HG03575 (cell line): ENCODE results near the gene SCIN.
"Not testable (repeated sequence)": the region's sequence is repeated elsewhere in the genome, so short reads cannot be mapped to it uniquely, and the experiment has no call there.

Experiments used
- ATAC-seq: cut with Tn5 transposase; IDR thresholded peaks from one replicate; pipeline ENCODE4 v1.9.1; 2021; ENCODE audit not compliant: unreplicated experiment, insufficient number of reproducible peaks, low FRiP score; ENCODE audit errors: extremely low read depth

SCIN gene

DNA sequence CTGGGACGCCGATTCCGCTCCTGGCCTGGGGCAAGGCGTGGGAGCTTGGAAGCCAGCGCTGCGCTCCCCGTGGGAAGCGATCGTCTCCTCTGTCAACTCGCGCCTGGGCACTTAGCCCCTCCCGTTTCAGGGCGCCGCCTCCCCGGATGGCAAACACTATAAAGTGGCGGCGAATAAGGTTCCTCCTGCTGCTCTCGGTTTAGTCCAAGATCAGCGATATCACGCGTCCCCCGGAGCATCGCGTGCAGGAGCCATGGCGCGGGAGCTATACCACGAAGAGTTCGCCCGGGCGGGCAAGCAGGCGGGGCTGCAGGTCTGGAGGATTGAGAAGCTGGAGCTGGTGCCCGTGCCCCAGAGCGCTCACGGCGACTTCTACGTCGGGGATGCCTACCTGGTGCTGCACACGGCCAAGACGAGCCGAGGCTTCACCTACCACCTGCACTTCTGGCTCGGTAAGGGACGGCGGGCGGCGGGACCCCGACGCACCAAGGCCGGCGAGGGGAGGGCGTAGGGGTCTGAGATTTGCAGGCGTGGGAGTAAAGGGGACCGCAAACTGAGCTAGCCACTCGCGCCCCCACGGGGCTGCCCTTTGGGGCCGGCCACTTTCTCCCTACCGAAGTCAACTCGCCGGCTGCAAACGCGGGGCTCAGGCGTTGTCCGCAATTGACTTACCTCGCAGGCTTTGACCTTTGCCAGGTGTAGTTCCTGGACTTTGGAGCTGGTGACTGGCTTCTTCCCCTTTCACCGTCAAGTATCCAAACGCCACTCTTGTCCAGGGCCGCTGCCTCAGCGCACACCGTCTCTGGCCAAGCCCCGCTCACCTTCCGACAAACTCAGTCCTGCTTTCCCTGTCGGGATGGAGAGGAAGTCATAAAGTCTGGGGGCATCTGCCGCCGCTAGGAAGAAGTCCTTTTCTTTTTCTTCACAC lies at the start of gene SCIN:
Gene SCIN, plus strand, starts transcription at position 187 of the 928 bp plus-strand sequence. Its CDS starts 67 bp downstream, at position 254.
- ATAC-seq, result no peak

DNA sequence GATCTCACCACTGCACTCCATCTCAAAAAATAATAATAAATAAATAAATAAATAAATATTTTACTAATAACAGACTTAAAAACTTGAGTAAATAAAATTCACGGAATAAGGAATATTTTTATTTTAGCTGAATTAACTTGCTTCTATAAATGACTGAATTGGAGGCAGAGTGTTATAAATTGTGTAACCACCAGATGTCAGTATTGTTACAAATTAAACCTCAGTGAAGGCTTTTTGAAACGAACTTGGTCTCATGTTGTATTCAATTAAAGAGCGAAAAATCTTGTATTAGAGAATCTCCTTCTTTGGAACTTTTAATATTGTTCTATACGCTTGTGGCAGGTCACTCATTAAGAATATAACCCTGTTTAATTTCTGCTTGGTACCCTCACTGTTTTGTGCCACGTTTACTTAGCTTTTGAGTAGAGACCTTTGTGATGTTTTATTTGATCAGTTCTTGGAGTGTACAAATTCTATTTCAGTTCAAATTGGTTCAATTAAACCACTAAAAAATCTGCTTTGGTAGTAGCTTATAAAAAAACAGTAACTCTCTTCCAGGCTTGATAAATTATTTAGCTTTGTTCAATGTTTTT lies 45.6 kb upstream of the SCIN start:
- no peak for ATAC-seq

DNA sequence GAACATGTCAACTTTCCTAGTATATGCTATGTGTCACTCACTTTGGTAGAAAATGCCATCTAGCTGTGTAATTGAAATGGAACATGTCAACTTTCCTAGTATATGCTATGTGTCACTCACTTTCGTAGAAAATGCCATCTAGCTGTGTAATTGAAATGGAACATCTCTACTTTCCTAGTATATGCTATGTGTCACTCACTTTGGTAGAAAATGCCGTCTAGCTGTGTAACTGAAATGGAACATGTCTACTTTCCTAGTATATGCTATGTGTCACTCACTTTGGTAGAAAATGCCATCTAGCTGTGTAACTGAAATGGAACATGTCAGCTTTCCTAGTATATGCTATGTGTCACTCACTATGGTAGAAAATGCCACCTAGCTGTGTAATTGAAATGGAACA lies 43.8 kb upstream of the SCIN start:
- ATAC-seq, result not testable (repeated sequence)

DNA sequence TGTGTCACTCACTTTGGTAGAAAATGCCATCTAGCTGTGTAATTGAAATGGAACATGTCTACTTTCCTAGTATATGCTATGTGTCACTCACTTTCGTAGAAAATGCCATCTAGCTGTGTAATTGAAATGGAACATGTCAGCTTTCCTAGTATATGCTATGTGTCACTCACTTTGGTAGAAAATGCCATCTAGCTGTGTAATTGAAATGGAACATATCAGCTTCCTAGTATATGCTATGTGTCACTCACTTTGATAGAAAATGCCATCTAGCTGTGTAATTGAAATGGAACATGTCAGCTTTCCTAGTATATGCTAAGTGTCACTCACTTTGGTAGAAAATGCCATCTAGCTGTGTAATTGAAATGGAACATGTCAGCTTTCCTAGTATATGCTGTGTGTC lies 42.9 kb upstream of the SCIN start:
- ATAC-seq, result not testable (repeated sequence)

DNA sequence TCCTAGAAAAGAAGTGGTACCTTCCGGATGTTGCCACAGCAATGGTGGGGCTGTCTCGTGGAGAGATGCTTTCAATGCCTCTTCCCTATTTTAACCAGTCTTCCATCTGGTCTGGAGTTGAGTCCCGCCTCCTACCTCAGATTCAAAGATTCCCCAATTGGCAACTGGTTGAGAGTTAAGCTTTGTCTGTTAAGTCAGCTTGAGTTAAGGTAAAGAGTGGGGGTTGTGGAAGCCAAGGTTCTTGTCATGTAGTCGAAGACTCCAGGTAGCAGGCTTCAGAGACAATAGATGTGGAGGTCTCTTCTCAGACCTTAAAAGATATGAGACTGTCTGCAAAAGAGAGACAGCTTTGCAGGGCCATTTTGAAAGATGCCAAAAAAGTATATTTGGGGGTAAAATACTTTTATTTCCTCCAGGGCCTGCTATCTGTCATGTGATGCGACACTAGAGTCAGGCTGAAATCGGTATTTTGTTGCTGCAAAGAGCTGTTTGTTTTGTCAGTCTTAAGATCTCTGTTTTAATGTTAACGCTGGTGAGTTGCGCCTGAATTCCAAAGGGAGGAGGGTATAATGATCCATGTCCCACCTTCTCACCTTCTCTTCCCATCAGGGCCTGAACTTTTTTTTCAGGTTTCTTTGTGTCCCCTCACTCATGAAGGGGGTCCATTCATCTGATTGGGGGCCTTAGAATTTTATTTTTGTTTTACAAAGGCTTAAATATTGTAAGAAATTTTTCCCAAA lies 40.4 kb upstream of the SCIN start:
- no peak for ATAC-seq

DNA sequence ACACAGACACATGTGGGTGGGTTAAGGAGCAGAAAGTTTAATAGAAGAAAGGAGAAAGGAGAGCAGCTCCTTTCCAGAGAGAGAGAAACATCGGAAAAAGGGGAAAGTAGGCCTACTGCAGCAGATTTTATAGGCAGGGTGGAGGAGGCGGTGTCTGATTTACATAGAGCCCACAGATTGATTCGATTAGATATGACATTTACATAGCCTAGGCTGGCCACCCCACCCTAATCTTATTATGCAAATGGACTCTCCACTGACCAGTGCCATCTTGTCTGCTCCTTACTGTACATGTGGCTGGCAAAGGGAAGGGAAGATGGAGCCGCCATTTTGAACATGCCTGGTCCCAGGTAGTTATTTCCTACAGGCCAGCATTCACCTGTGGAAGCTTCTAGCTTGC lies 38.7 kb upstream of the SCIN start:
- no peak for ATAC-seq

DNA sequence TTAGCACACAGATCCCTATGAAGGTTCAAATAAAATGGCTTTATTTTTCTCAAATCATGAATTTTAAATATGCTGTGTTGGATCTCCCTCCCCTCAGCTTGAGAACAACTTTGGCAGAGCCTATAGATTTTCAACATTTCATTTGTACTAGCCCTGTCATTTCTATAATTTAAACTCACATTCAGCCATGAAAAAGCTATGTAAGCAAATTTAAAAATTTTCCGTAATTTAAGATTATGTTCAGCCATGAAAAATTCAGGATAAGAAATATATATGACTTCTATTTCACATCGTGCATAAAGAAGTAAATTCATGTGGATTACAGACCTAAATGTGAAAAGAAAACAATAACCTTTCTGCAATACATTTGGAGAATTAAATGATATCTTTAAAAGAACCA lies 36.5 kb upstream of the SCIN start:
- ATAC-seq, result no peak

DNA sequence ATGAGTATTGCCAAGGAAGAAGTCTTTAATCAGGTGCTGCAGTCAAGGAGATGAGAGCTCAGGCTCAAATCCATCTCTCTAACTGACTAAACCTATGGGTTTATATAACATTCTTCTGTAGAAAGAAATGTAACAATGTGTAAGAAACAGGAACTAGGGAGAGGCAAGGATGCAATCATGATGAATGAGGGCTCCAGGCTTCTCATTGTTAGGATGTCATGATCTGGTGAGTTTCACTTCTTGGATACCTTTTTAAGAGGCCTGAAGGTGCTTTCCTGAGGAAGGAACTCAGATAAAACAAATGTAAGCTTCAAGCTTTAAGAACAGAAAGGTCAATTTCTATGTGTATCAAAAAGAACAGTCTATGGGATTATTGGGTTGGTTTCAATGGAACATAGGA lies 30.8 kb upstream of the SCIN start:
- no peak for ATAC-seq

DNA sequence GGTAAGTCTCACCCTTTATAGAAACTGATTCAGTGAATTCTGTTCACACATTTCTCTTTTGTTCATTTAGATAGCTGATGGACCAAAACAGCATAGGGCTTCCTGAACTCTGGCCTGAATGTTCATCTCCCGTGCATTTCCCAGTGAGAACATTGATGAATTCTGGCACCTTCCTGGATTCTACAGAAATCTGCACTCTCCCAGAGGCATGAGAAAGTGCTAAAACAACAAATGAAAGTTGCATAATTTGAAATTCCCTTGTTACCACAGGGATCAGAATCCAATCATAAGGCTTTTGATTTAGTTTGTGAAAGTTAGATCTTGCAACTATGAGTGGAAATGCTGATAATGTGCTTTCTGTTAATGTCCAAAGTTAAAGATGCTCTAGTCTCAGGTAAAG lies 29.7 kb upstream of the SCIN start:
- ATAC-seq, result no peak

DNA sequence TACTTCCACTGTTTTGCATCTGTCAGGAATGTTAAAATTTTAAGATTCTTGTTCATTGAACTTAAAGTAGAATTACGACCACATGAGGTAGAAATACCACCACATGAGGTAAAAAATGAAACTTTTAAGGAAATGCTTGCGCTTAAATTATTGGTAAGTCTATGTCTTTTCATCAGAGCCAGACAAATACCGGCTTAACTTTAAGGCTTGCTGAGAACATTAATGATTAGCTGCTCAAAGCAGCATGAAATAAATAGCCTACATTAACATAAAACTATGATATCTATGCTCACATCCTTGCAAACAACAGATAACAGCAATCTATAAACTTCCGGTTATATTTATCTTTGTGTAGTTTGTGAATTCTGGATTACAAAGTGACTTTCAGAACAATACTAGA lies 26.9 kb upstream of the SCIN start:
- ATAC-seq, result no peak

DNA sequence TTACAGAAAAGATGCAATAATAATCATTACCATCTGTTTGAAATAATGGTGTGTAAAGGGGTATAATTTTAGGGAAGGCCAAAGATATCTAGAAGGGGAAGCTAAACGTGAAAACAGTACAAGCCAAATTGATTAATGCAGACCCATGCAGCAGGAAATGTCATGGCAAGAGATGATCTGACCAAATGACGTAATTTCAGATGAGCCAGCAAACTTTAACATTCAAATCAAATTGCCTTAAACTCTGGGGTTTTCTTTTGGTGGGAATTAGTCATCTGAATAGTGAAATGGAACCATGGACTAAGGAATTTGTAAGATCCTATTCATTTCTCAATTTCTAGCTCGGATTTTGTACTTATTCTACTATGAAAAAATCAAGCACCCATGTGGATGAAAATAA lies 21.4 kb upstream of the SCIN start:
- ATAC-seq, result no peak

DNA sequence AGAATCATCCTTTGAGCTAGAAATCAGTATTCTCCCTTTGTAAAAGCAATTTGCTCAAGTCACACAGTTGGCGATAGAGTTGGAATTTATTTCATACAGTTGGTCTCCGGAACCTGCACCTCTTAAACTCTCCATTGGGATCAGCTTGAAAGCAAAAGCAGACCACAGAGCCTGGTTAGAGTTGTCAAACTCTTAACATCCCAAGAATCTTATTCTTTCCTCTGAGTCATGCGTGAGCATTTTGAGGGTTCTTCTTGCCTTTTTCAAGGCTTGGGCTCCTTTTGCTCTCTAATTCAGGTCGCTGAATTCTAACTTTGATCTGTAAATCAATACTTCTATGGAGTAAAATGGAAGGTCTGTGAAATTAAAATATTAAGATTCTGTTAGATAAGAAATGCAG lies 19.6 kb upstream of the SCIN start:
- ATAC-seq, result no peak

DNA sequence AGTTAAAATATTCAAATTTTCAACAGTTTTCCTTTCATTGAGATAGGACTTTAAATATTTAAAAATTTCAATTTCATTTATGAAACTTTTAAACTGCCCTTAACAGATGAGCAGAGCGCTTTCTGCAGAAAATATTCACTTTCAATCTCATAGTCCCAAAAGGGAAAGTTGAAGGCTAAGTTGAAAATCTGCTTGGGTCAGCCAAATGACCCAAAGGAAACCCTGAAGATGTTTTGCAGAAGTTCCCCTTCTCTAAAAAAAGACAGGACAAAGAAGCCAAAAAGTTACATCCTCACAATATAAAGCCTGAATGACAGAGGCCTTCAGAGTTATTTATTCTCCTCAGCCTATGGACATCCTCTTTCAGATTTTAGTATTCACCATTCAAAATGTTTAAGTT lies 17.6 kb upstream of the SCIN start:
- no peak for ATAC-seq

DNA sequence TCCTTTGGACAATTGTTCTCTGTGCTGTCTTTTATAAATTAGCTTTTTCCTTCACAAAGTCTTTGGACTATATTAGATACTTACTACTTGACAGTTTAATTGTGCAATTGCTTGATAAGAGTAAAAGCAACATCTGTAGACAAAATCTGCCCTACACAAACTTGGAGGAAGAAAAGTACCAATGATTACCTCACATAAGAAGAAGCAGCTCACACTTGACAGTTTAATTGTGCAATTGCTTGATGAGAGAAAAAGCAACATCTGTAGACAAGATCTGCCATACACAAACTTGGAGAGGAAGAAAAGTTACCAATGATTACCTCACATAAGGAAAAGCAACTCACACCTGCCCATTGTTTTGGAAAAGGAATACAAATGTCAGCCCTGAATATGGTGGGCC lies 17.1 kb upstream of the SCIN start:
- ATAC-seq, result no peak

DNA sequence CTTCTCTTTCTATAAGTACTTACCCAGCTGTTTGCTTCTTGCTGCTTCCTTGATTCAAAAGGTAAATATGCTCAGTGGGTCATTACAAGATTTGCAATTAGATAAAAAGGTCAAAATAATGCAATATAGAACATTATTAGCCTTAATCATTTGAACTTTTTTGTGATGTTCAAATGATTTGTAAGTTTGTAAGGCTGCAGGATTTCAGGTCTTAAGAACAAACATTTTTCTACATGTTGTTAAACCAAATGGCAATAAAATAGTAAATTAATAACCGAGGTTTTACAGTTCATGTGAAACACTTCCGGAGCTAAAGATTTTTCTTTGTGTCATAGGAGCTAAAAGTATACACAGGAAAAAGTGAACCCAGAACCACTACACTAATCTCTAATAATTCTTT lies 16.2 kb upstream of the SCIN start:
- no peak for ATAC-seq

DNA sequence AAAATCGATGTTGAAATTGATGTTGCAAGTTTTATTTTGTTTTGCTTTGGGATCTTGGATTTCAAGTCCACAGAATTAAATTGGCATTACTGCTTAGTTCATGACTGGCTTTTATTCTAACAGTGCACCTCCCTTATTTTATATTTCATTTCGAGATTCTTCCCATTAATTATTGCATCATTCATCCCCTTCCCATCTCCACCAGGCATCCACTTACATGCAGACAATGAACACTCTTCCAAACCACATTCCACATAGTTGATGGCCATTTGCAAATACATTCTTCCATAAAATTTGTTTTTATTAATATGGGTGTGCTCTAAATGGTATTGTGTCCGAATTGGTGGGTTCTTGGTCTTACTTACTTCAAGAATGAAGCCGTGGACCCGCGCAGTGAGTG lies 15.6 kb upstream of the SCIN start:
- ATAC-seq, result no peak

DNA sequence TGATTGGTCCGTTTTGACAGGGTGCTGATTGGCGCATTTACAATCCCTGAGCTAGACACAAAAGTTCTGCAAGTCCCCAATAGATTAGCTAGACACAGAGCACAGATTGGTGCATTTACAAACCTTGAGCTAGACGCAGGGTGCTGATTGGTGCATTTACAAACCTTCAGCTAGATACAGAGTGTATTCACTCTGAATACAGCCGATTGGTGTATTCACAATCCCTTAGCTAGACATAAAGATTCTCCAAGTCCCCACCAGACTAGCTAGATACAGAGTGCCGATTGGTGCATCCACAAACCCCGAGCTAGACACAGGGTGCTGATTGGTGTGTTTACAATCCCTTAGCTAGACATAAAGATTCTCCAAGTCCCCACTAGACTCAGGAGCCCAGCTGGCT lies 14.8 kb upstream of the SCIN start:
- ATAC-seq, result not testable (repeated sequence)

DNA sequence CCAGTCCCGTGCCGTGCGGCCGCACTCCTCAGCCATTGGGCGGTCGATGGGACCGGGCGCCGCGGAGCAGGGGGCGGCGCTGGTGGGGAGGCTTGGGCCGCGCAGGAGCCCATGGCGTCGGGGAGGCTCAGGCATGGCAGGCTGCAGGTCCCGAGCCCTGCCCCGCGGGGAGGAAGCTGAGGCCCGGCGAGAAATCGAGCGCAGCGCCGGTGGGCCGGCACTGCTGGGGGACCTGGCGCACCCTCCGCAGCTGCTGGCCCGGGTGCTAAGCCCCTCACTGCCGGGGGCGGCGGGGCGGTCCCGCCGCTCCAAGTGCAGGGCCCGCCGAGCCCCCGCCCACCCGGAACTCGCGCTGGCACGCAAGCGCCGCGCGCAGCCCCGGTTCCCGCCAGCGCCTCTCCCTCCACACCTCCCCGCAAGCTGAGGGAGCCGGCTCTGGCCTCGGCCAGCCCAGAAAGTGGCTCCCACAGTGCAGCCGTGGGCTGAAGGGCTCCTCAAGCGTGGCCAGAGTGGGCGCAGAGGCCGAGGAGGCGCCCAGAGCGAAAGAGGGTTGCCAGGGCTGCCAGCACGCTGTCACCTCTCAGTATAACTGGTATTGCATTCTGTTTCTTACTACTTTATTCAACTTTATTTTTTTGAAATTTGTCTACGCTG lies 14.3 kb upstream of the SCIN start:
- not testable (repeated sequence) for ATAC-seq

DNA sequence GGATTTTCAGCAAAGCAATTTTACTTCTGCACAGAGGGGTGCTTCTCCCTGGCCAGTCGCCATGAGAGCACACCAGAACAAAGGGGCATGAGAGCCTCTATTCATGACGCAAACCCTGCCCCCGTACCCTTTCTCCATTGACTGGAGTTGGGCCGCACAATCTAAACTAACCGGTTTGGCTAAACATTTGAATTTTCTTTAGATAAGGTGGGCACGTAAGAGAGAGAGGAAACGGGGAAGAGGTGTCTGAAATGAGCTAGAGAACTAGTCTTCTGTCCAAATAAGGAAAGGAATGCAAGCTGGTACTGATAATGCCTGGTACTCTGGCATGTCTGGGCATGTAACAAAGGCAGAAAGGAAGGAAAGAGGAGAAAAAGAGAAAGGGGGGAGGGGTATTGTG lies 13.2 kb upstream of the SCIN start:
- no peak for ATAC-seq
